HG02678 (cell line): ENCODE data around the gene DFFA.
"Not testable (repeated sequence)": the region's sequence is repeated elsewhere in the genome, so short reads cannot be mapped to it uniquely, and the experiment has no call there.

ENCODE experiments used
- ATAC-seq: cut with Tn5 transposase; IDR thresholded peaks from one replicate; pipeline ENCODE4 v1.9.1; 2021; ENCODE audit warnings: mild to moderate bottlenecking, moderate library complexity; ENCODE audit not compliant: unreplicated experiment

Gene DFFA

GRCh38 chr1:10470043-10470442, 2.3 kb downstream of the DFFA start:
- no peak for ATAC-seq

GRCh38 chr1:10467078-10467477, 5.3 kb downstream of the DFFA start:
- no peak for ATAC-seq

- ATAC-seq = no peak
Measured at GRCh38 chr1:10459184-10459583, 13.1 kb downstream of the DFFA start.

GRCh38 chr1:10457875-10458274, 14.5 kb downstream of the DFFA start:
- no peak for ATAC-seq

- not testable (repeated sequence) for ATAC-seq
Measured at GRCh38 chr1:10457462-10457861, 14.9 kb downstream of the DFFA start.

- no peak for ATAC-seq
Measured at GRCh38 chr1:10456661-10457060, 15.7 kb downstream of the DFFA start.

GRCh38 chr1:10456048-10456447, 16.3 kb downstream of the DFFA start:
- ATAC-seq = no peak

- no peak for ATAC-seq
Measured at GRCh38 chr1:10451287-10451686, 21.0 kb downstream of the DFFA start.

- no peak for ATAC-seq
Measured at GRCh38 chr1:10450836-10451235, 21.5 kb downstream of the DFFA start.

GRCh38 chr1:10450156-10450814, 22.0 kb downstream of the DFFA start:
- ATAC-seq = no peak

GRCh38 chr1:10449751-10450150, 22.6 kb downstream of the DFFA start, which contains the start of gene CORT:
Gene CORT (plus strand): TSS chr1:10450031. CDS start chr1:10450224, 193 bp downstream.
- ATAC-seq = no peak

- no peak for ATAC-seq
Measured at GRCh38 chr1:10446790-10447422, 25.4 kb downstream of the DFFA start.

- ATAC-seq = no peak
Measured at GRCh38 chr1:10444795-10445397, 27.4 kb downstream of the DFFA start.

- ATAC-seq = no peak
Measured at GRCh38 chr1:10444248-10444647, 28.1 kb downstream of the DFFA start.

GRCh38 chr1:10440794-10441193, 31.5 kb downstream of the DFFA start:
- no peak for ATAC-seq

- no peak for ATAC-seq
Measured at GRCh38 chr1:10440305-10440704, 32.0 kb downstream of the DFFA start.

GRCh38 chr1:10438677-10439163, 33.6 kb downstream of the DFFA start:
- ATAC-seq = no peak

GRCh38 chr1:10437052-10437451, 35.3 kb downstream of the DFFA start:
- ATAC-seq = no peak

GRCh38 chr1:10434590-10434989, 37.7 kb downstream of the DFFA start:
- ATAC-seq = no peak

GRCh38 chr1:10433790-10434189, 38.5 kb downstream of the DFFA start:
- ATAC-seq = no peak

- ATAC-seq = no peak
Measured at GRCh38 chr1:10432910-10433700, 39.2 kb downstream of the DFFA start.
